Gastroesophageal sphincter (tissue), 3 donors: Measurements from ENCODE around the gene SUN1.
A peak's percentile ranks its signal among the peaks of the same experiment; 100 is the strongest.

Source experiments
- CTCF ChIP-seq, 4 experiments: fragments of 200-600 bp in 2 of 4; fragments of 450-650 bp in 2 of 4; sonication (generic) in 1 of 4; IDR thresholded peaks; one replicate each; pipeline ENCODE4 v1.5.1; 2017 to 2019; ENCODE audit warnings: antibody characterized with exemption in 4 of 4, mild to moderate bottlenecking in 2 of 4, moderate library complexity in 2 of 4
- EP300 ChIP-seq: sonication (generic); formaldehyde crosslinking; IDR thresholded peaks from one replicate; pipeline ENCODE4 v1.6.1; 2017; ENCODE audit warnings: antibody characterized with exemption, mild to moderate bottlenecking
- POLR2A ChIP-seq, 2 donors: fragments of 450-650 bp; IDR thresholded peaks; one replicate each; pipeline ENCODE4 v1.6.1; 2017; ENCODE audit warnings: antibody characterized with exemption in 2 of 2, mild to moderate bottlenecking in 2 of 2, moderate library complexity in 1 of 2
- POLR2AphosphoS5 ChIP-seq: sonication (generic); formaldehyde crosslinking; IDR thresholded peaks from one replicate; pipeline ENCODE4 v1.6.1; 2017; ENCODE audit warnings: antibody characterized with exemption

- TF ChIP-seq CTCF (IDR thresholded peaks at IDR 0.05): peak in 1 of 4 experiments; percentile 48
- no peak for TF ChIP-seq EP300
- no peak for TF ChIP-seq POLR2A (IDR thresholded peaks at IDR 0.05)
- TF ChIP-seq POLR2AphosphoS5: peak; percentile 75
Measured at GRCh38 chr7:821688-822087, 10.6 kb upstream of the SUN1 start.
